Kidney epithelial cell (primary cell): Measurements from ENCODE around the gene CDH23. TPM values are rescaled to one million over a fixed set of nuclear protein-coding genes. Genes with fewer than 3 reads are reported as not detected.

Source experiments
- DNase-seq: peaks from one replicate; pipeline ENCODE4 v3.0.0-alpha.2; 2010; ENCODE audit warnings: low read depth
- H3K27me3 ChIP-seq: 2 replicates; pipeline ENCODE4 v1.6.0; 2011; ENCODE audit warnings: low read length; ENCODE audit not compliant: control insufficient read depth, insufficient read depth
- H3K36me3 ChIP-seq: 2 replicates; pipeline ENCODE4 v1.5.1; 2011; ENCODE audit warnings: low read length; ENCODE audit not compliant: control insufficient read depth, insufficient read depth
- H3K4me3 ChIP-seq: 2 replicates; pipeline ENCODE4 v1.5.1; 2011; ENCODE audit warnings: low read depth, mild to moderate bottlenecking, control low read depth, low read length
- total RNA-seq: library from RNA; depleted of rRNA; stranded (reverse); fragments of >200 nt; gene quantifications from 2 replicates; pipeline ENCODE4 v1.2.3, GENCODE V29; 2015
- TF ChIP-seq, protein P1 (sequence below): IDR thresholded peaks from 2 replicates; pipeline ENCODE4 v1.5.1; 2011; ENCODE audit warnings: mild to moderate bottlenecking, moderate library complexity, low read length, control low read depth, inconsistent platforms; ENCODE audit not compliant: insufficient read depth, poor library complexity, severe bottlenecking

The CDH23 gene
- total RNA-seq, 1 donor from 2014 or later = 0.04 TPM

DNA sequence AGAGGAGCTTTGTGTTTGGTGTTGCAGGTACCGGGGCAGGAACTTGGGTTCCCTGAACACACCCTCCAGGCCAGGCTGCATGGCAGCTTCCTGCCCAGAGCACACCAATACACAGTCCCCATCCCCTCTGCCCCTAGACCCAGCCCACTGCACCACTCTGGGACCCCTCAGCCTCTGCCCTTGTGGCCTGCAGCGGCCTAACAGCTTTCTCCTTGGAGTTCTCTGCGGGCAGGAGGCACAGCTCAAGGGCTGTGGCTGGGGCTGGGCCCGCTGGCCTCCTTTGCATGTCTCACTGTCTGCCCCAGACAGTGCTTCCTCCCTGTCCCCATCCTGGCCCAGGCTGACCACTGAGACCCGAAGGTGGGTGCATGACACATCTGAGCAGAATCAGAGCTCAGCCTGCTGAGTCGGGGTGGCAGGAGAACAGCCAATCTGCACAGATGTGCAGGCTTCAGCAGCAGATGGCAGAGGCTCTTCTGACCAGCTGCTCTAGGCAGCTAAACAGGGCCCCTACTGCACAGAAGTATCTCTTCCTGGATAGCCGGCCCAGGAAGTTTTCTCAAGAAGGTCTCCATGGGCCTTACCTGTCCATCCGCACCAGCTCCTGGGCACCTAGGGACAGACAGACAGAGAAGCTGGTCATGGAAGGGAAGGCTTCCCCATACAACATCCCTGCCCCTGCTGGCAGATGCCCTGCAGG, 355.8 kb downstream of the CDH23 start:
- TF ChIP-seq, protein P1, sequence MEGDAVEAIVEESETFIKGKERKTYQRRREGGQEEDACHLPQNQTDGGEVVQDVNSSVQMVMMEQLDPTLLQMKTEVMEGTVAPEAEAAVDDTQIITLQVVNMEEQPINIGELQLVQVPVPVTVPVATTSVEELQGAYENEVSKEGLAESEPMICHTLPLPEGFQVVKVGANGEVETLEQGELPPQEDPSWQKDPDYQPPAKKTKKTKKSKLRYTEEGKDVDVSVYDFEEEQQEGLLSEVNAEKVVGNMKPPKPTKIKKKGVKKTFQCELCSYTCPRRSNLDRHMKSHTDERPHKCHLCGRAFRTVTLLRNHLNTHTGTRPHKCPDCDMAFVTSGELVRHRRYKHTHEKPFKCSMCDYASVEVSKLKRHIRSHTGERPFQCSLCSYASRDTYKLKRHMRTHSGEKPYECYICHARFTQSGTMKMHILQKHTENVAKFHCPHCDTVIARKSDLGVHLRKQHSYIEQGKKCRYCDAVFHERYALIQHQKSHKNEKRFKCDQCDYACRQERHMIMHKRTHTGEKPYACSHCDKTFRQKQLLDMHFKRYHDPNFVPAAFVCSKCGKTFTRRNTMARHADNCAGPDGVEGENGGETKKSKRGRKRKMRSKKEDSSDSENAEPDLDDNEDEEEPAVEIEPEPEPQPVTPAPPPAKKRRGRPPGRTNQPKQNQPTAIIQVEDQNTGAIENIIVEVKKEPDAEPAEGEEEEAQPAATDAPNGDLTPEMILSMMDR = no peak
- no peak for DNase-seq
- Histone ChIP-seq H3K27me3 (no peaks in the 10 kb centered on the region), H3K36me3 (no peaks in the 10 kb centered on the region), H3K4me3 (no peak overlapping the region)

DNA sequence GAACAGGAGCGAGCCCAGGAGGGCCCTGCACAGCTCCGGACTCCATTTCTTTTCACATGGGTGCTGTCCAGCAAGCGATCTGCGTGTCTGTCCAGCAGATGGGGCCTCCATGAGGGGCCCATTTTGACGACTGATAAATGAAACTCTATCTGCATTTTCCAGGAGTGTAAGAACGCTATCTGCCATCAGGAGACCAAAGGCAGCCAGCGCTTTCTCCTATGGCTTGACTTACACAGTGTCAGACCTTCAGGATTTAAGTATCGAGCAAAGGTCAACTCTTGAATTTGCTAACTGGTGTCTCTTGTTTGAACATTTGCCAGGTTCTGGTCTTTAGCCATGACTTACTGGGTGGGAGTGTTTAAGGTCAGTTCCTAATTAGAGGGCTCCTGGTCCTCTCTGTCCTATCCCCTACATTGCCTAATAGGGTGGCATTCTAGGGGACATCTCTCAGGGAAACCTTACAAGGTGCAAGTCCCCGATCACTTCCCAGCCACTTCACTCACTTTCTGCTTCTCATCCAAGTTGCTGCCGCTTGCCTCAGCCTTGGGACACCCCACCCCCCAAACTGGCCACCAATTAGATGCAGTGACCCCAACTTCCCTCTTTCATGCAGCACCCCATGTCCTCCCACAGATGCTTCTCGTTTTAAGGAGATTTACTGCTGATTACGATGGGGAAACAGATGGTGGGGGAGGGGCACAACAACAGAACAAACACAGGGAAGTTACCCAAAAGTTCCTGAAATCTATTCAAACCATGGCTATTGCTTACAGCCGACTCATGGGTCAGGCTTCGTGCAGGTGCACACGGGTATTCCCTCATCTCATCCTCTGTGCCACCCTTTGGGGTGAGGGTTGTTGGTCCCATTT, 356.6 kb downstream of the CDH23 start:
- DNase-seq = no peak
- H3K27me3 ChIP-seq = no peaks in the 10 kb centered on the region
- H3K36me3 ChIP-seq = no peaks in the 10 kb centered on the region
- H3K4me3 ChIP-seq = no peak overlapping the region
- TF ChIP-seq, protein P1 = no peak

DNA sequence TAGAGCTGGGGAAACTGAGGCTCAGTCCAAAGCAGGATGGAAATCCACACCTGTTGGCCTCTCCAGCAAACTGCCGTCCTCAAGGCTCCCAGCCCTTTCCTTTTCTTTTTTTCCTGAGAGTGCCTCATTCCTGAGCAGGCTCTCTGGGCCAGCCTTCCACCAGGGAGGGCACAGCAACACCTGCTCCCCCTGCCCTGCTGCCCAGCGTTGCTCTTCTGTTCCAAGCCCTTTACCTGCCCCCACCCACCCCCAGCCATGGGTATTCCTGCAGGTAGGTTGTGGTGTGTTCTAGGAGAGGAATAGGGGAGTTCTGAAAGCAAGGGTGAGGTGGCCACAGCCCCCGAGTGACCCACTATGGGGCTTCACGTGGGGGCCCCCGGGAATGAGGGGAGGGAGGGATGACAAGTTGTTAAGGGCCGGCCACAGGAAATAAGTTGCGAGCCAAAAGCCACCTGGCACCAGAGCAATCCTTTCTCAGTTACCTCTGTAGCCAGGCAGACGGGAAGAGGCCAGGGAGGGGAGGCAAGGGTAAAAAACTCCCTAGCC, 357.3 kb downstream of the CDH23 start:
- H3K4me3 ChIP-seq = no peak overlapping the region
- H3K36me3 ChIP-seq = no peaks in the 10 kb centered on the region
- no peak for DNase-seq
- H3K27me3 ChIP-seq = no peaks in the 10 kb centered on the region
- TF ChIP-seq, protein P1 = no peak

DNA sequence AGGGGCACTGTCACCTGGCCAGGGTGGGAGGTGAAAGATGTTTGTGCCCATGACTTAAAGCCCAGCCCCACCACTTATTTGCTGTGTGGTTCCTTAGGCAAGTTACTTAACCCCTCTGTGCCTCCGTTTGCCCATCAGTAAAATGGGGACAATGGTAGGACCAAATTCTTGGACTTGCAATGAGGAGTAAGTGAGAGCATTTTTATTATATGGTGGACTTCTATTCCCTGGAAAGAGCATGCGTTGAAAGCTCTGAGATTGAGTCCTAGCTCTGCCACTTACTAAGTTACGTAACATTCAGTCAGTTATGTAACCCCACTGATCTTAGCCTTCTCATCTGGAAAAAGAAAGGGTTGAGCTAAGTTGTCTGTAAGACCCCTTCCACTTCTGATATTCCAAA, 357.8 kb downstream of the CDH23 start:
- Histone ChIP-seq H3K36me3 (no peaks in the 10 kb centered on the region), H3K4me3 (no peak overlapping the region), H3K27me3 (no peaks in the 10 kb centered on the region)
- TF ChIP-seq, protein P1 = no peak
- no peak for DNase-seq

DNA sequence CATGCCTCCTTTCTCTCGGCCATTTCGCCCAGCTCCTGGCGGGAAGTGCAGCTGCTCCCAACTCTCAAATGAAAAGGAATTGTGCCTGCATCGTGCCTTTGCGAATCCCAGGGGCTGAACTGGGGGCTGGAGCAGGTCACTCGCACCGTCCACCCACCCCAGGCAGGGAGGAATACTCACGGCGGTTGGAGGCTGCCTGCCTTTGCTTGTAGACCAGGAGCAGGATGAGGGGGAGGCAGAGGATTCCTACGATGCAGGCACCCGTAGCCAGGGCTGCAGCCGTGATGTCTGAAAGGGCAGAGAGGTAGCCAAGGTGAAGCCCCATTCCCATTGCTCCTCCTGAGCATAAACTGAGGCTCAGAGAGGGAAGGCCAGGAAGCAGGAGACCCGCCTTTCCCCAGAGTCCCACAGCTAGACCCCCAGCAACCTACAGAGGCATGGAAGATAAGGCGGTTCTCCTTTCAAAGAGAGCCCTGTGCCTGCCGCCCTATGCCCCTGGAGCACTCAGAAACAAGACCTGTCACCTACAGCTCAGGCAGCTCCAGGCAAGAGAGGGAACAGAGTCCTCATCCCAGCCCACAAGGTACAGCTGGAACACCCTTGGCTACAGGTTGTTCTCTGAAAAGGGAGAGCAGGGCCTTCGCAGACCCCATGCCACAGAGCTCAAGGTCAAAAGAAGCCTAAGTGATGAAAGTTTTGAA, 358.6 kb downstream of the CDH23 start:
- Histone ChIP-seq H3K27me3 (no peaks in the 10 kb centered on the region), H3K36me3 (no peaks in the 10 kb centered on the region), H3K4me3 (no peak overlapping the region)
- no peak for DNase-seq
- TF ChIP-seq, protein P1 = no peak
